ENCODE measurements around the gene SORL1-AS1.

DNA sequence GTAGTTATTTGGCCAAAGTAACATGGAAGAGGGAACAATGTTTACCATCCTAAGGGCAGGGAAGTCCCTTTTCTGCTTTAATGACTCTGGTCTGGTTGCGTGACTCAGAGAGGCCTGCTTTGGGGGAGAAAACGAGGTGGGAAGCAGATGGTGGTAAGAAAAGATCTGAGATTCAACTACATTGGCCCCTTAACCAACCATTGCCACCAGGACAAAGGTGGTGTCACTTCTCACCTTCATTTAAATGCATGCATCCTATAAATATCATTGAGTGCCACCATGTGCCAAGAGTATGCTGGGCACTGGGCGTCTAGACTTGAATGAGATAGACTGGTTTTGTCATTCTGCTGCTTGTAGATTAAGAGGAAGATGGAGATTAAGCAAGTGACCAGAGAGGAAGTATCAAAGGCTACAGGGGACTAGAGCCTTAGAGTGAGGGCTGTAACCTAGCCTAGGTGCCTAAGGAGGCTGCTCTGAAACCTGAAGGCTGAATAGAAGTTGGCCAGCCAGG lies 4.3 kb downstream of the SORL1-AS1 start:
- TF ChIP-seq, protein P1, sequence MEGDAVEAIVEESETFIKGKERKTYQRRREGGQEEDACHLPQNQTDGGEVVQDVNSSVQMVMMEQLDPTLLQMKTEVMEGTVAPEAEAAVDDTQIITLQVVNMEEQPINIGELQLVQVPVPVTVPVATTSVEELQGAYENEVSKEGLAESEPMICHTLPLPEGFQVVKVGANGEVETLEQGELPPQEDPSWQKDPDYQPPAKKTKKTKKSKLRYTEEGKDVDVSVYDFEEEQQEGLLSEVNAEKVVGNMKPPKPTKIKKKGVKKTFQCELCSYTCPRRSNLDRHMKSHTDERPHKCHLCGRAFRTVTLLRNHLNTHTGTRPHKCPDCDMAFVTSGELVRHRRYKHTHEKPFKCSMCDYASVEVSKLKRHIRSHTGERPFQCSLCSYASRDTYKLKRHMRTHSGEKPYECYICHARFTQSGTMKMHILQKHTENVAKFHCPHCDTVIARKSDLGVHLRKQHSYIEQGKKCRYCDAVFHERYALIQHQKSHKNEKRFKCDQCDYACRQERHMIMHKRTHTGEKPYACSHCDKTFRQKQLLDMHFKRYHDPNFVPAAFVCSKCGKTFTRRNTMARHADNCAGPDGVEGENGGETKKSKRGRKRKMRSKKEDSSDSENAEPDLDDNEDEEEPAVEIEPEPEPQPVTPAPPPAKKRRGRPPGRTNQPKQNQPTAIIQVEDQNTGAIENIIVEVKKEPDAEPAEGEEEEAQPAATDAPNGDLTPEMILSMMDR (IDR thresholded peaks at IDR 0.05 in 4 of 5, conservative IDR thresholded peaks at IDR 0.05 in 1 of 5): no peak
- no peak for TF ChIP-seq POLR2A (IDR thresholded peaks at IDR 0.05)

Data from gastrocnemius medialis (tissue), 4 donors.